ENCODE measurements around the gene POLR1A.

The POLR1A gene

GRCh38 chr2:86011449-86011941 is 94.2 kb downstream of the POLR1A start:
- DNase-seq (ENCODE audit: low read depth, low spot score) = no peak
- H3K4me3 ChIP-seq (ENCODE audit: low read length) = no peak overlapping the region

GRCh38 chr2:86010083-86010482 is 95.6 kb downstream of the POLR1A start:
- DNase-seq (ENCODE audit: low read depth, low spot score) = no peak
- H3K4me3 ChIP-seq (ENCODE audit: low read length) = no peak overlapping the region

GRCh38 chr2:86006524-86006923 is 99.2 kb downstream of the POLR1A start:
- DNase-seq (ENCODE audit: low read depth, low spot score) = no peak
- no peak overlapping the region for H3K4me3 ChIP-seq (ENCODE audit: low read length)

- DNase-seq (ENCODE audit: low read depth, low spot score) = no peak
- no peak overlapping the region for H3K4me3 ChIP-seq (ENCODE audit: low read length)
Observed at GRCh38 chr2:86003967-86004366, 101.7 kb downstream of the POLR1A start.

GRCh38 chr2:86003104-86003503 is 102.6 kb downstream of the POLR1A start:
- no peak overlapping the region for H3K4me3 ChIP-seq (ENCODE audit: low read length)
- DNase-seq (ENCODE audit: low read depth, low spot score) = no peak

GRCh38 chr2:86002375-86002774 is 103.3 kb downstream of the POLR1A start:
- no peak for DNase-seq (ENCODE audit: low read depth, low spot score)
- no peak overlapping the region for H3K4me3 ChIP-seq (ENCODE audit: low read length)

GRCh38 chr2:86001326-86001725 is 104.4 kb downstream of the POLR1A start:
- no peak overlapping the region for H3K4me3 ChIP-seq (ENCODE audit: low read length)
- no peak for DNase-seq (ENCODE audit: low read depth, low spot score)

GRCh38 chr2:86000938-86001312 is 104.8 kb downstream of the POLR1A start:
- no peak overlapping the region for H3K4me3 ChIP-seq (ENCODE audit: low read length)
- DNase-seq (ENCODE audit: low read depth, low spot score) = peak; percentile 29

- H3K4me3 ChIP-seq (ENCODE audit: low read length) = no peak overlapping the region
- no peak for DNase-seq (ENCODE audit: low read depth, low spot score)
Observed at GRCh38 chr2:86000131-86000937, 105.4 kb downstream of the POLR1A start.

- H3K4me3 ChIP-seq (ENCODE audit: low read length) = no peak overlapping the region
- peak; percentile 42 for DNase-seq (ENCODE audit: low read depth, low spot score)
Observed at GRCh38 chr2:85999061-85999831, 106.4 kb downstream of the POLR1A start.

GRCh38 chr2:85998071-85998991 is 107.4 kb downstream of the POLR1A start:
- DNase-seq (ENCODE audit: low read depth, low spot score) = no peak
- H3K4me3 ChIP-seq (ENCODE audit: low read length) = no peak overlapping the region

GRCh38 chr2:85997017-85997970 is 108.4 kb downstream of the POLR1A start:
- DNase-seq (ENCODE audit: low read depth, low spot score) = no peak
- no peak overlapping the region for H3K4me3 ChIP-seq (ENCODE audit: low read length)

GRCh38 chr2:85996591-85996990 is 109.1 kb downstream of the POLR1A start:
- no peak for DNase-seq (ENCODE audit: low read depth, low spot score)
- no peak overlapping the region for H3K4me3 ChIP-seq (ENCODE audit: low read length)

- H3K4me3 ChIP-seq (ENCODE audit: low read length) = no peak overlapping the region
- DNase-seq (ENCODE audit: low read depth, low spot score) = no peak
Observed at GRCh38 chr2:85995648-85996529, 109.8 kb downstream of the POLR1A start.

GRCh38 chr2:85994897-85995647 is 110.6 kb downstream of the POLR1A start:
- DNase-seq (ENCODE audit: low read depth, low spot score) = no peak

GRCh38 chr2:85994421-85994777 is 111.3 kb downstream of the POLR1A start:
- H3K4me3 ChIP-seq (ENCODE audit: low read length) = no peak overlapping the region
- no peak for DNase-seq (ENCODE audit: low read depth, low spot score)

More at GRCh38 chr2:85994897-85995647, 110.6 kb downstream of the POLR1A start:
- no peak overlapping the region for H3K4me3 ChIP-seq (ENCODE audit: low read length)

- no peak for DNase-seq (ENCODE audit: low read depth, low spot score)
- H3K4me3 ChIP-seq (ENCODE audit: low read length) = no peak overlapping the region
Observed at GRCh38 chr2:85992611-85993010, 113.1 kb downstream of the POLR1A start.
